HG02759 (cell line): ENCODE results near the gene MYO7A.

Source experiments
- ATAC-seq: cut with Tn5 transposase; IDR thresholded peaks from one replicate; pipeline ENCODE4 v1.9.1; 2021; ENCODE audit warnings: mild to moderate bottlenecking, moderate library complexity; ENCODE audit not compliant: unreplicated experiment

MYO7A gene

DNA sequence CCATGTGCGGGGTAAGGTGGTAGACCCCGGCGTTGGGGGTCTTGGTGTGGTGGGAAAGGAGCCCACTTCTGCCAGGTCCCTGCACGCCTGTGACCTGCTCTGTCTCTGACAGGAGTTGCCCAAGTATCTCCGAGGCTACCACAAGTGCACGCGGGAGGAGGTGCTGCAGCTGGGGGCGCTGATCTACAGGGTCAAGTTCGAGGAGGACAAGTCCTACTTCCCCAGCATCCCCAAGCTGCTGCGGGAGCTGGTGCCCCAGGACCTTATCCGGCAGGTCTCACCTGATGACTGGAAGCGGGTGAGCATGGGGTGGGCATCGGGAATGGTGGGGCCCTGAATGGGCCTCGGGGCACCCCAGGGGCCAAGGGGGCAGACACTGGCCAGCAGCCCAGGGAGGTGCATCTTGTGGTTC is 83.0 kb downstream of the MYO7A start:
- ATAC-seq, result no peak

DNA sequence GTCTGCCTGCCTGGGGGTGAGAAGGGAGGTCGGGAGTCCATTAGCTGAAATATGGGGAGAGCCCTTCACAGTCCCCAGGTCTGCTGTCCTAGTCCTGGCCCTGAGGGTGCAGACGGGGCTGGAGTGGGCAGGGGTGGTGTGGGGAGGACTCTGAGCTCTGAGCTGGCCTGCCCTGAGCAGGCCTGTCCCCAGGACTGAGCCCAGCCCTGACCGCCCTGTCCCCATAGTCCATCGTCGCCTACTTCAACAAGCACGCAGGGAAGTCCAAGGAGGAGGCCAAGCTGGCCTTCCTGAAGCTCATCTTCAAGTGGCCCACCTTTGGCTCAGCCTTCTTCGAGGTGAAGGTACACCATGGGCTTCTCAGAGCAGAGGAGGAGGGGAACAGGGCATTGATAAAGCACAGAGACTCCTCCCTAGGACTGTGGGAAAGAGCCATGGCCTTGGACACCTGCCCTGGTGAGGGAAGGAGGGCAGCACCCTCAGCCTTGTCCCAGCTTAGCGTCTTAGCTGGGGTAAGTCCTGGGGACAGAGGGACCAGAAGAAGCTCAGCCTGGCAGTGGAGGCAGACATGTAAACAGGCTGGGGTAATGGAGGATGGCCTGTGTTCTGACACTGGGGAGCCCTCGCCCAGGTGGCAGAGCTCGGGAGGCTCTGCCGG is 83.7 kb downstream of the MYO7A start:
- no peak for ATAC-seq

DNA sequence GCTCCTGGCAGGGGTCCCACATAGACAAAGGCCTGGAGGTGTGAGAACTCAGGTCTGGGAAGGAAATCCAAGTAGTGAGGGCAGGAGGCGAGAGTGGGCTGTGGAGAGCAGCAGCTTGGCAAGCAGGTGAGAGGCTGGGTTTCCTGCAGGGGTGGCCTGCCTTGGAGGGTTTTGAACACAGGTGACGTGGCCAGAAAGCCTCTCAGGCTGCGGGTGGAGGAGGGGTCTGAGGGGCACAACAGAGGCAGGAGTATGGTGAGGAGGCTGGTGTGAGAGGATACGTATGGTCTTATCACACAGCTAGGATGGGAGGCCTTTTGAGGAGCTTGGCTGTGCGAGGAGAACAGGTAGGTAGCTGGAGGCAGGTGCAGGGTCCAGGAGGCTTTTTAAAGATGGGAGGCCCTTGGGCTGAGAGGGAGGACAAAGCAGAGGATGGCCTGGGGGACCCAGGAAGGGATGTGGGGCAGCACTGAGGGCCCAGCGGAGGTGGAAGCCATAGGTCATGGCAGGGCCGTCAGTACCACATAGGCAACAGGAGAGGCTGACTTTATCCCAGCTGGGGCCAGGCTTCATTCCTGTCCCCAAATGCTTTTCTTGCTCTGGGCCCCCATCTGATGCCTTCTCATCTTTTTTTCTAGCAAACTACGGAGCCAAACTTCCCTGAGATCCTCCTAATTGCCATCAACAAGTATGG is 84.4 kb downstream of the MYO7A start:
- no peak for ATAC-seq

- ATAC-seq, result no peak
Observed at GRCh38 chr11:77213029-77213579, 85.1 kb downstream of the MYO7A start.

- no peak for ATAC-seq
Observed at GRCh38 chr11:77213589-77214428, 85.8 kb downstream of the MYO7A start.

- ATAC-seq, result no peak
Observed at GRCh38 chr11:77214557-77214956, 86.5 kb downstream of the MYO7A start.

DNA sequence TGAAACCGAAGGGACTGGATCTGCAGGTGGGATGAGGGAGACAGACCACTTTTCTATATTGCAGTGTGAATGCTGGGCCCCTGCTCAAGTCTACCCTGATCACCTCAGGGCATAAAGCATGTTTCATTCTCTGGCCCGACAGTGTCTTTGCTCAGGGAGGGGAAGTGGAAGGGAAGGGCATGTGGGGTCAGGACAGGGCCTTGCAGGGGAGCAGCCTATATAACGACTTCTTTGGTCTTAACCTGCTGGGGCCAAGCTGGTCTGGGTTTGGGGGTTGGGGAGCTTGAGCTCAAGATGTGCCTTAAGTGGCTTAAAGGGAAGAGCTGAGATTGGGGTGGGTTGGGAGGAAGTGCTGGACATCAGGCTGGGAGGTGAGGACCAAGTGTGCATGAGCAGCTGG is 87.1 kb downstream of the MYO7A start:
- no peak for ATAC-seq

- no peak for ATAC-seq
Observed at GRCh38 chr11:77217156-77217555, 89.1 kb downstream of the MYO7A start.

GRCh38 chr11:77223797-77224196 is 95.8 kb downstream of the MYO7A start:
- ATAC-seq, result no peak

DNA sequence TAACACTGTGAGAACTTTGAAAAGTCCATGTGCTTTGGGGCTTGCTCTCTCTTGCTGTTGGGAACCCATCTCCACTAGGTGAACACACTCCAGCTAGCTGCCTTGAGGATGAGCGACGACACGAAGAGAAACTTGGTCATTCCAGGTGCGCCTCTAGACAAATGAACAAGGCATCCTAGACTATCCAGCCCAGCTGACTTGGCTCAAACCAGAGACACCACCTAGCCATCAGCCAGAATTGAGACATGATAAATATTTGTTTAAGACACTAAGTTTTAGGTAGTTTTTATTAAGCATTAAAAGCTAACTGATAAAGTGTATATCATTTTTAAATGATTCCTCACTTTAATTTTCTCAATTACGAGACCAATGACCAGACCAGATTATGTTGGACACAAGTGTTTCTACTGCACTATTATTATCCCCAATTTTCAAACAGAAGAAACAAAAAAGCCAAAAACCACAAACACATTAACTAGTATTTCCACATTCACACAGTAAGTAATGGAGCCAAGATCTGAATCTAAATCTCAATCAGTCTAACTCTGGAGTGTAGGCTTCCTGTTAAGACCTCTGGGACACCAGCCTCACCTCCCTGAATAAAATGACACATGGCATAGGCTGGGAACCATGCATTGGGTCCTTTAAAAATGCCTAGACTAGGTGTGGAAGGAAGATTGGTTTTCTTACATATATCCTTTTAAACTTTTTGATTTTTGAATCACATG is 103.0 kb downstream of the MYO7A start:
- no peak for ATAC-seq

DNA sequence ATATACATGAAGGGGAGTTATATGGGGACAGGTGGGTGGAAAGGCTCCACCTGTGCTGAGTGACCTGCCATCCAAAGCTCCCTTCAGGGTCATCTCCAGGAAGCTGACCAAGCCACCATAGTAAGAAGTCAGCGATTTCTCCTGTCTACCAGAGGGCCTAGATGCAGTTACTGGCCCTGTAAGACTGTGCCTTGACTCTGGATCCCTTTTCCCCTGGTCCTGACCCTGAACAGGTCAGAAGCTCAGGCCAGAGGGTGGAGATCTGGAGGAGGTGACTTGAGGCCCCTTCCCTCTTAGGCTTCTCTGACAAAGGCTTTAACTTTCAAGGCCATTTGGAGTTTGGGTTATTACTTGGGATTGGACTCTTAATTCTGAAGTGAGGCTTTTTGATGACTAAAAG is 103.8 kb downstream of the MYO7A start:
- no peak for ATAC-seq

DNA sequence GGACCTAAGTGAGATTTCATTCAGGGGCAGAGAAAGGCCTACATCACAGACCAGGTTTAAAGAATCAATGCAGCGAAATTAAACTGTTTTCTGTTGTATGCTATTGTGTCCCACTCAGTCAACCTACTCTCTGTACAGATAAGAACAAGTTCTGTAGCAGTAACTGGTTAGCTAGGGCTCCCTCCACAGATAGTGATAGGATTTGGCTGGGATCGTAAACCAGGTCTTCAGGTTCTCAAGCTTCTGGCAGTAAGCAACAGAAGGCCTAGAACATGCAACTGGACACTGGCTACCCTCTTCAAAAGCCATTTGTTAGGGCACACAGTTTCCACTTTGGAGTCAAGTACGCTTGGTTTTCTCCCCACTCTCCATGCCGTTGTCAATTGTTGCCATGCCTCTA is 104.2 kb downstream of the MYO7A start:
- no peak for ATAC-seq

DNA sequence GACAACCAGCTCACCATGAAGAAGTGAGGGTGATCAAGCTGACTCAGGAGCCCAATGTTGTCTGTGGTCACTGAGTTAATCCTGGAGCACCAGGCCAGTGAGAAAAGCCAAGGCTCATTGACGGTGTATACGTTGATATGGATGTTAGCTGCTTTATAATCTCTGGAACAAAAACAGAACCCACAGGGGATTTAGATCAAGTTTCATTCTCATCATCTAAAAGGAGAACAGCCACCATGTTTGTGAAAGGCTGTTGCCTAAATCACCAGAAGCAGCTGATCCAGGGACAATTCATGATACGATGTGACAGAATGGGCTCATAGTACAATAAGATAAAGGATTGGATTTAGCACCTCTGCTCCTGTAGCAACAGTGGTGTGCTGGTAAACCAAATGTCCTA is 105.0 kb downstream of the MYO7A start:
- ATAC-seq, result no peak

GRCh38 chr11:77236901-77237300 is 108.9 kb downstream of the MYO7A start:
- no peak for ATAC-seq

- no peak for ATAC-seq
Observed at GRCh38 chr11:77244277-77245027, 116.4 kb downstream of the MYO7A start.

DNA sequence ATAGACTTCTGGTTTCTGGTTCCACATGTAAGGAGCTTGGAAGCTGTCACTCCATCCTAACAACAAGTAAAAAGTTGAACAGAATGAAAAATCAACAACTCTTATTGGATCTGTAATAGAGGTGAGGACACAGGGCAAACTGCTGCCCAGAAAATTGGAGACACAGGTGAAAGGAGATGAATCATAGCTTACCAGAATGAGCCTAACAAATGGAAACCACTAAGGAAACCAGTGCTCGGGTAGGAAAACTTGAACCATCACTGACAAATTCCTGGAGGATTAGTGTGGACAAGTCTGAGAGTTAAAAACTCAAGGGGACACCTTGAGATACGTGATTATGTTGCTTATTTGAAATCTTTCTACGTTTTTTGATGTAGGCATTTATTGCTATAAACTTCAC is 121.4 kb downstream of the MYO7A start:
- ATAC-seq, result no peak

DNA sequence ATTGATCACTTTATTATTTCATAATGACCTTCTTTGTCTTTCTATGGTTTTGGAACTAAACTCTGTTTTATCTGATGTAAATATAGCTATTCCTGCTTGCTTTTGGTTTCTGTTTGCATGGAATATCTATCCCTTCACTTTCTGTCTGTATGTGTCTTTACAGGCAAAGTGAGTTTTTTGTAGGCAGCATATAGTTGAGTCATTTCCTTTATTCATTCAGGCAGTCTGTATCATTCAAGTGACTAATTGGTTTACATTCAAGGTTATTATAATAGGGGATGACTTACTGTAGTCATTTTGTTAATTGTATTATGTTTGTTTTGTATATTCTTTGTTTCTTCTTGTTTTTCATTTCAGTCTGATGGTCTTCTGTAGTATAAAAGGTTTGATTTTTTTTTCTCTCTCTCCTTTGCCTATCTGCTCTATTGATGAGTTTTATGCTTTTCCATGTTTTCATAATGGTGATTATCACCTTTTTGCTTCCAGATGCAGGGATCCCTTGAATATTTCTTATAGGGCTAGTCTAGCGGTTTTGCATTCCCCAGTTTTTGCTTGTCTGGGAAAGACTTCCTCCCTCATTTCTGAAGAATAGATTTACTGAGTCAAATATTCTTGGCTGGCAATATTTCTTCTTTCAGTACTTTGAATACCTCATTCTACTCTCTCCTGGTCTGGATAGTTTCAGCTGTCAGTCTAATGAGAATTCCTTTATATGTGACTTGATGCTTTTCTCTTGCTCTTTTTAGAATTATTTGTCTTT is 123.0 kb downstream of the MYO7A start:
- ATAC-seq, result no peak

DNA sequence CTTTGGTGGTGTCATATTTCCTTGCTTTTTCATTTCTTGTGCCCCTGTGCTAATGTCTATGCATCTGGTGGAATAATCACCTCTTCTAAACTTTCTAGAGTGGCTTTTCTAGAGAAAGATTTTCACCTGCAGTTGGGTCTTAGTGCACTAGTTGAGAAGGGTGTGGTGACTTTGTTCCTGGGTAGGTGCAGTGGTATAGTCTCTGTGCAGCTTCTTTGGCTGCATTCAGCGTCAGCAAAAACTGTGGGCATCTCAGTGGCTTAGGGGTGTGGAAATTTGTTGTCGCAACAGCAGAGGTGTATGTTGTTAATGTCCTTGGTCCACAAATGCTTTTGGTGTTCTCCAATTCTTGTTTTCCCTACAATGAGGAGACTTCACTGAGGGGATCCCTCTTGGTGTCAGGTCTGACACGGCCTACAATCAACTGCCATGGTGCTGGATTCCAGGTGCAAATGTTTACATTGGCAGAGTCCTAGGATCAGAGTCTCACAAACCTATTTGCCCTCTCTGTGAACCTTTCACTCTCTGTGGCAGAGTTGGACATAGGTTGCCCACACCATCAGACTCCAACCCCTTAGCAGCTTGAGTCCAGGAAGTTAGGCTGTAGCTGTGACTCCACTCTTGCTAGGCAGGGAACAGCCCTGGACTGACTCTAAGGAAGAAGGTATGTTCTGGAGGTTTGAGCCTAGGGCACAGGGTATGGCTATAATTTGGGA is 124.7 kb downstream of the MYO7A start:
- ATAC-seq, result no peak

DNA sequence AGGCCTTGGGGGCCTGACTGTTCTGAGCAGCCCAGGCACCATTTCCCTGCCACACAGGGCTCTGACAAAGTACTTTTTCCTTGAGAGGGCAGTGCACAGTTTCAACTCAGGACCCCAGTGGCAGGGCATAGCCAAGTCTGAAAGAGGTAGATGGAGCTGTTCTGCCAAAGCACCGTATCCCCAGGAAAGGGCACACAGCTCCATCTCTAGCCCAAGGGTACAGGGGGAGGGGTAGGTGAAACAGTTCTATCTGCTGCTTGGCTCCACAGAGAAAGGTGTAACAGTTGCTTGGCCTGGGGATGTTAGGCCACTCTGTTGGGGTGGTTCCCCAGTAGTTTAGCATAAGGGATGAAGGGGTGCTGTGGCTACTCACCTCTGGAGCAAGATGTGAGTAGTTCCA is 125.6 kb downstream of the MYO7A start:
- ATAC-seq, result no peak
